ENCODE data around the gene NUDT14. TPM values are rescaled to one million over a fixed set of nuclear protein-coding genes. Genes with fewer than 3 reads are reported as not detected.

The NUDT14 gene
- total and polyA plus RNA-seq, 2 experiments from 2014 or later, result 14.8 to 38.4 TPM

GRCh38 chr14:105146976-105147635, 34.0 kb downstream of the NUDT14 start:
- no peak overlapping the region for H2AFZ ChIP-seq
- H4K20me1 ChIP-seq (replicated peaks; ENCODE audit: insufficient read depth), result no peaks in the 10 kb centered on the region
- H3K4me1 ChIP-seq (ENCODE audit: insufficient read depth), result no peaks in the 10 kb centered on the region
- no peaks in the 10 kb centered on the region for H3K79me2 ChIP-seq (replicated peaks; ENCODE audit: insufficient read depth)
- no peaks in the 10 kb centered on the region for H3K36me3 ChIP-seq (ENCODE audit: insufficient read depth)
- Mint-ChIP-seq H3K4me3 (no peak overlapping the region), H3K27ac (no peak overlapping the region), H3K9me3 (peaks cover 3% of the 10 kb centered on the region; the same call in 2 of the 3 replicates), H3K36me3 (ENCODE audit: low read depth) (peaks cover 3% of the 10 kb centered on the region; the same call in 1 of the 3 replicates), H3K4me1 (no peaks in the 10 kb centered on the region), H3K27me3 (ENCODE audit: insufficient read depth, low read depth, poor library complexity) (no peaks in the 10 kb centered on the region)
- ATAC-seq (no peak), DNase-seq (ENCODE audit: low spot score) (no peak)
- H3K27ac ChIP-seq (ENCODE audit: low read depth), result no peak overlapping the region
- H3K27me3 ChIP-seq (ENCODE audit: insufficient read depth), result no peaks in the 10 kb centered on the region
- no peak overlapping the region for H3K4me2 ChIP-seq
- TF ChIP-seq EZH2 (IDR thresholded peaks at IDR 0.05; ENCODE audit: low read depth, unreplicated experiment), result no peak
- TF ChIP-seq ETS1 (IDR thresholded peaks at IDR 0.05), result no peak
- no peaks in the 10 kb centered on the region for H3F3A ChIP-seq (replicated peaks; ENCODE audit: low read depth)
- no peak overlapping the region for H3K4me3 ChIP-seq
- H3K9me2 ChIP-seq (ENCODE audit: insufficient read depth), result no peaks in the 10 kb centered on the region

DNA sequence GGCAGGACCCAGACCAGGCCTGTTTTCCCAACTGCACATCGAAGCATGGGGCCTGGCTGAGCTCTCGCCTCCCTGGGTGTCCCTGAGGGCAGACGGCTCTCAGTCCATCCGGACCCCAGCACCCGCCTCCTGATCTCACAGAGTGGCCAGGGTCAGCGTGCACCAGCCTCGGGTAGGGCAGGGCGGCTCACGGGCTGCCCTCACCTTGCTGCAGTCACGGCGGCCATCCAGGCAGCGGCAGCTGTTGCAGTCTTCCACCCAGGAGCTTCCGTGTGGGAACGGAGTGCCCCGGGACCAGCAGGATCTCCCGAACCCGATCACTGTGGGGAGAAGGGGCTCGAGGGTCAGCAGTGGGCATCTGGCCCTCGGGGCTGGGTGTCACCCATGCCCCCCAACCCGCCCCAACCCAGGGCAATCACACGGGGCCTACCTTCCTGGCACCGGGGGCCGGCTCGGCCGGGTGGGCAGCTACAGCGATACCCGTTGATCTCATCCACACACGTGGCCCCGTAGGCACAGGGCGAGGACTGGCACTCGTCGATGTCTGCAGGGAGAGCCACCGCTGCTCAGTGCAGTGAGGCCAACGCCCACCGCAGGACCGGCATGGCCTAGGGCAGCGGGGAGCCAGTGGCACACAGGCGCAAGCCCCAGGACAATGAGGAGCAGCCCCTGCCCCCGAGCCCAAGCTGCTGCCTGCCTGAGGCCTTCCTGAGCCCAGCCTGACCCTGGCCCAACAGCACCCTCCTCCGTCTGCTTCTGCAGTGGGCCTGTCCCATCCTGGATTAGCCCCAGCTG, 34.7 kb downstream of the NUDT14 start:
- H4K20me1 ChIP-seq (replicated peaks; ENCODE audit: insufficient read depth), result no peaks in the 10 kb centered on the region
- no peak overlapping the region for H3K27ac ChIP-seq (ENCODE audit: low read depth)
- peaks cover 4% of the 10 kb centered on the region for H3K27me3 Mint-ChIP-seq (ENCODE audit: insufficient read depth, low read depth, poor library complexity)
- TF ChIP-seq, protein P1, sequence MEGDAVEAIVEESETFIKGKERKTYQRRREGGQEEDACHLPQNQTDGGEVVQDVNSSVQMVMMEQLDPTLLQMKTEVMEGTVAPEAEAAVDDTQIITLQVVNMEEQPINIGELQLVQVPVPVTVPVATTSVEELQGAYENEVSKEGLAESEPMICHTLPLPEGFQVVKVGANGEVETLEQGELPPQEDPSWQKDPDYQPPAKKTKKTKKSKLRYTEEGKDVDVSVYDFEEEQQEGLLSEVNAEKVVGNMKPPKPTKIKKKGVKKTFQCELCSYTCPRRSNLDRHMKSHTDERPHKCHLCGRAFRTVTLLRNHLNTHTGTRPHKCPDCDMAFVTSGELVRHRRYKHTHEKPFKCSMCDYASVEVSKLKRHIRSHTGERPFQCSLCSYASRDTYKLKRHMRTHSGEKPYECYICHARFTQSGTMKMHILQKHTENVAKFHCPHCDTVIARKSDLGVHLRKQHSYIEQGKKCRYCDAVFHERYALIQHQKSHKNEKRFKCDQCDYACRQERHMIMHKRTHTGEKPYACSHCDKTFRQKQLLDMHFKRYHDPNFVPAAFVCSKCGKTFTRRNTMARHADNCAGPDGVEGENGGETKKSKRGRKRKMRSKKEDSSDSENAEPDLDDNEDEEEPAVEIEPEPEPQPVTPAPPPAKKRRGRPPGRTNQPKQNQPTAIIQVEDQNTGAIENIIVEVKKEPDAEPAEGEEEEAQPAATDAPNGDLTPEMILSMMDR (conservative IDR thresholded peaks at IDR 0.05; ENCODE audit: low read depth in 2 of 2), result 0 out of 4 replicates have a peak, but pooled peaks of 1 of the 2 experiments have one; percentile 18
- TF ChIP-seq ETS1 (IDR thresholded peaks at IDR 0.05), result no peak
- H3K4me1 ChIP-seq (ENCODE audit: insufficient read depth), result no peaks in the 10 kb centered on the region
- ATAC-seq (no peak), DNase-seq (ENCODE audit: low spot score) (no peak)
- no peaks in the 10 kb centered on the region for H3F3A ChIP-seq (replicated peaks; ENCODE audit: low read depth)
- no peaks in the 10 kb centered on the region for H3K9me2 ChIP-seq (ENCODE audit: insufficient read depth)
- H2AFZ ChIP-seq, result no peak overlapping the region
- no peak overlapping the region for H3K4me3 ChIP-seq
- H3K27ac Mint-ChIP-seq, result no peak overlapping the region
- H3K4me2 ChIP-seq, result no peak overlapping the region
- H3K36me3 Mint-ChIP-seq (ENCODE audit: low read depth), result peaks cover 6% of the 10 kb centered on the region; the same call in 1 of the 3 replicates
- no peak overlapping the region for H3K4me3 Mint-ChIP-seq
- no peaks in the 10 kb centered on the region for H3K79me2 ChIP-seq (replicated peaks; ENCODE audit: insufficient read depth)
- H3K36me3 ChIP-seq (ENCODE audit: insufficient read depth), result no peaks in the 10 kb centered on the region
- no peaks in the 10 kb centered on the region for H3K27me3 ChIP-seq (ENCODE audit: insufficient read depth)
- H3K4me1 Mint-ChIP-seq, result no peaks in the 10 kb centered on the region
- H3K9me3 Mint-ChIP-seq, result peaks cover 6% of the 10 kb centered on the region; the same call in 2 of the 3 replicates
